ENCODE measurements around the gene IRGQ.
"Not testable (repeated sequence)": the region's sequence is repeated elsewhere in the genome, so short reads cannot be mapped to it uniquely, and the experiment has no call there.

IRGQ gene

DNA sequence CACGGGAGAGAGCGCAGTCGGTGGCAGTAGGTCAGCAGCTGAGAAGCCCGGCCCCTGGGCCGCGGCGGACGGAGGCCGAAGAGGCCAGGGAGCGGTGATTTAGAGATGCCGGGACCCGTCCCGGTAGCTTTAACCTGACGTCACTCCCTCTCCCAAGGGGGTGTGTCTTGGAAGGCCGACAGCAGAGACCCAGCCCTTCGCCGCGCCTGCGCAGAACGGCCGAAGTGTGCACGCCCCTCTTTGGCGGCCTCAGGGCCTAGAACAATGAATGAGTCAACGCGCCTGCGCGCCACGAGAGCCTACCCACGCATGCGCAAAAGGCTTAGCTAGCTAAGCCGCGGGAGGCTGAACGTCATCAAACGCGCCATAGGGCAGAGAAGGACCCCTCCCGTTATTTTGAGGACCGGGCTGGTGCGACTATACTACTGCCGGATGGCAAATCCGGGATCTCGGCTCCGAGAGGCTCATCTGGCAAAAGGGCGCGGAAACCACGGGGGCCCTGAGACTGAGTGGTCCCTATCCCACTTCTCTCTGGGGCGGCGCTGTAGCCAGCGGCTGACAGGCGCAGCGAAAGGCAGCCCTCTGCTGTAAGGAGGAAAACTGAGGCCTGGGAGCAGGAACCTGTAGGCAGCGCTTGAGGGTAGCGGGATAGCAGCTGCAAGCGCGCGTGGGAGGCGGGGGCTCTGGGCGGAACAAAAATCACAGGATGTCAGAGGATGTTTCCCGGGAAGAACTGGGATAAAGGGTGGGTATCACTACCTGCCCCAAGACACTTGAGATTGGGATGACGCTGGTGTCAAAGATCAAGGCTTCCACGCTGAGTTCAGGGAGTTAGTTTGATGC is at the start of gene IRGQ, which contains the start of gene ZNF576:
IRGQ (minus strand) TSS at position 136 of the 843 bp plus-strand sequence. CDS start 796 bp downstream, outside the sequence.
ZNF576 (plus strand) TSS at position 597 of the 843 bp plus-strand sequence. CDS start 514 bp downstream, outside the sequence.
- no peaks in the 10 kb centered on the region for H3K9me3 Mint-ChIP-seq
- no peaks in the 10 kb centered on the region for H3K27me3 Mint-ChIP-seq
- H3K4me3 Mint-ChIP-seq, result peak within 1 kb of the TSS; percentile 98
- H3K36me3 Mint-ChIP-seq (ENCODE audit: low read depth), result peaks cover 29% of the 10 kb centered on the region
- H3K27ac Mint-ChIP-seq, result peak within 1 kb of the TSS; percentile 92
- peaks cover 35% of the 10 kb centered on the region for H3K4me1 Mint-ChIP-seq (ENCODE audit: low read depth)

GRCh38 chr19:43644181-43644580 is 48.2 kb upstream of the IRGQ start:
- Mint-ChIP-seq H3K27ac (no peak overlapping the region), H3K9me3 (no peaks in the 10 kb centered on the region), H3K36me3 (ENCODE audit: low read depth) (no peaks in the 10 kb centered on the region), H3K4me3 (no peak overlapping the region), H3K27me3 (peaks cover 14% of the 10 kb centered on the region), H3K4me1 (ENCODE audit: low read depth) (peaks cover 8% of the 10 kb centered on the region)

- H3K4me3 Mint-ChIP-seq, result no peak overlapping the region
- no peak overlapping the region for H3K27ac Mint-ChIP-seq
- no peaks in the 10 kb centered on the region for H3K36me3 Mint-ChIP-seq (ENCODE audit: low read depth)
- H3K27me3 Mint-ChIP-seq, result peaks cover 22% of the 10 kb centered on the region
- H3K4me1 Mint-ChIP-seq (ENCODE audit: low read depth), result peaks cover 14% of the 10 kb centered on the region
- no peaks in the 10 kb centered on the region for H3K9me3 Mint-ChIP-seq
Observed at GRCh38 chr19:43643326-43643725, 47.4 kb upstream of the IRGQ start.

- Mint-ChIP-seq H3K9me3 (no peaks in the 10 kb centered on the region), H3K27ac (no peak overlapping the region), H3K27me3 (peaks cover 30% of the 10 kb centered on the region), H3K4me1 (ENCODE audit: low read depth) (peaks cover 14% of the 10 kb centered on the region), H3K4me3 (no peak overlapping the region), H3K36me3 (ENCODE audit: low read depth) (no peaks in the 10 kb centered on the region)
Observed at GRCh38 chr19:43642531-43642930, 46.6 kb upstream of the IRGQ start.

- Mint-ChIP-seq H3K4me3 (peak overlapping the region; percentile 35), H3K27me3 (peaks cover 36% of the 10 kb centered on the region), H3K36me3 (ENCODE audit: low read depth) (no peaks in the 10 kb centered on the region), H3K9me3 (no peaks in the 10 kb centered on the region), H3K27ac (no peak overlapping the region), H3K4me1 (ENCODE audit: low read depth) (peaks cover 14% of the 10 kb centered on the region)
Observed at GRCh38 chr19:43641333-43641732, 45.4 kb upstream of the IRGQ start.

DNA sequence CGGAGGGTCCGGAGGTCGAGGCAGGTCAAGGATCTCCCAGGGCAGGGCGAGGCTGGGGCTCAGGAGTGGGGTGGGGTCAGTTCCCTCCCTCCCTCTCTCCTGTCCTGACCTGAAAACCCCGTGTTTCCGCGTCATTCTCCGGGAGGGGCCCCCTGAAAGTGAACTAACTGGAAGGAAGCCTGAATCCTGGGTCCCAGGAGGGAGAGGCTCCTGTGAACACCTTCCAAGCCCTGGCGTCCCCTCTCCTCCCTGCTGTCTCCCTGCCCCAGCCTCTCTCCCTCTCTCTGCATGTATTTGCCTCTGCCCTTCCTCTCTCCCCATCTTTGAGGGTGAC is 44.5 kb upstream of the IRGQ start:
- Mint-ChIP-seq H3K36me3 (ENCODE audit: low read depth) (no peaks in the 10 kb centered on the region), H3K4me1 (ENCODE audit: low read depth) (peaks cover 14% of the 10 kb centered on the region), H3K27ac (no peak overlapping the region), H3K27me3 (peaks cover 36% of the 10 kb centered on the region), H3K9me3 (no peaks in the 10 kb centered on the region), H3K4me3 (peak overlapping the region; percentile 73)

GRCh38 chr19:43639519-43640423 is 43.8 kb upstream of the IRGQ start, which contains the start of gene CADM4:
Gene CADM4 (minus strand): TSS chr19:43639850. CDS start chr19:43639790, 60 bp downstream.
- peak within 1 kb of the TSS; percentile 81 for H3K4me3 Mint-ChIP-seq
- no peaks in the 10 kb centered on the region for H3K9me3 Mint-ChIP-seq
- peaks cover 36% of the 10 kb centered on the region for H3K27me3 Mint-ChIP-seq
- no peaks in the 10 kb centered on the region for H3K36me3 Mint-ChIP-seq (ENCODE audit: low read depth)
- H3K27ac Mint-ChIP-seq, result no peak within 1 kb of the TSS
- peaks cover 14% of the 10 kb centered on the region for H3K4me1 Mint-ChIP-seq (ENCODE audit: low read depth)

GRCh38 chr19:43638995-43639518 is 43.1 kb upstream of the IRGQ start:
- peaks cover 14% of the 10 kb centered on the region for H3K4me1 Mint-ChIP-seq (ENCODE audit: low read depth)
- no peak overlapping the region for H3K27ac Mint-ChIP-seq
- H3K4me3 Mint-ChIP-seq, result peak overlapping the region; percentile 81
- H3K36me3 Mint-ChIP-seq (ENCODE audit: low read depth), result no peaks in the 10 kb centered on the region
- H3K27me3 Mint-ChIP-seq, result peaks cover 36% of the 10 kb centered on the region
- no peaks in the 10 kb centered on the region for H3K9me3 Mint-ChIP-seq

- H3K4me3 Mint-ChIP-seq, result peak overlapping the region; percentile 81
- H3K36me3 Mint-ChIP-seq (ENCODE audit: low read depth), result no peaks in the 10 kb centered on the region
- no peaks in the 10 kb centered on the region for H3K9me3 Mint-ChIP-seq
- H3K27ac Mint-ChIP-seq, result no peak overlapping the region
- peaks cover 14% of the 10 kb centered on the region for H3K4me1 Mint-ChIP-seq (ENCODE audit: low read depth)
- H3K27me3 Mint-ChIP-seq, result peaks cover 37% of the 10 kb centered on the region
Observed at GRCh38 chr19:43638214-43638994, 42.5 kb upstream of the IRGQ start.

- Mint-ChIP-seq H3K27me3 (peaks cover 34% of the 10 kb centered on the region), H3K27ac (no peak overlapping the region), H3K4me1 (ENCODE audit: low read depth) (peaks cover 14% of the 10 kb centered on the region), H3K4me3 (no peak overlapping the region), H3K36me3 (ENCODE audit: low read depth) (no peaks in the 10 kb centered on the region), H3K9me3 (no peaks in the 10 kb centered on the region)
Observed at GRCh38 chr19:43636121-43636683, 40.3 kb upstream of the IRGQ start.

- H3K36me3 Mint-ChIP-seq (ENCODE audit: low read depth); H3K27ac Mint-ChIP-seq; H3K9me3 Mint-ChIP-seq; H3K4me3 Mint-ChIP-seq: not testable (repeated sequence)
- peaks cover 13% of the 10 kb centered on the region for H3K4me1 Mint-ChIP-seq (ENCODE audit: low read depth)
- peaks cover 29% of the 10 kb centered on the region for H3K27me3 Mint-ChIP-seq
Observed at GRCh38 chr19:43635561-43635940, 39.6 kb upstream of the IRGQ start.

- no peak overlapping the region for H3K27ac Mint-ChIP-seq
- peaks cover 27% of the 10 kb centered on the region for H3K27me3 Mint-ChIP-seq
- H3K4me1 Mint-ChIP-seq (ENCODE audit: low read depth), result peaks cover 7% of the 10 kb centered on the region
- H3K9me3 Mint-ChIP-seq, result no peaks in the 10 kb centered on the region
- no peaks in the 10 kb centered on the region for H3K36me3 Mint-ChIP-seq (ENCODE audit: low read depth)
- H3K4me3 Mint-ChIP-seq, result no peak overlapping the region
Observed at GRCh38 chr19:43634872-43635560, 39.1 kb upstream of the IRGQ start.

DNA sequence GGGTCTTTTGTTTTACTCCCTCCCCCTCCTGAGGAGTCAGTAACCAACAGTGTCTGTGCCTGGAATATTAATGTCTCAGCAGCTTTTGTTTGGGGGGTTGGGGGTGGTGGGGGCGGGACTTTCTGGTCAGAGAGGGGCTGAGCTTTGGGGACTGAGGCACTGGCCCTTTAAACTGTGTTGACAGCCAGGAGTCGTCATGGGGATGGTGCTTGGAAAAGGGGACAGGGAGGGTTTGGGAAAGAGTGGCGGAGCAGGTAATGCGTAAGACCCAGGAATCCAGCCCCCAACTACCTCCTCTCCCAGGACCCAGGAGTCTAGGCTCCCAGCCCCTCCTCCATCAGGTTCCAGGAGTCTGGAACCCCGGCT is 38.6 kb upstream of the IRGQ start:
- Mint-ChIP-seq H3K4me3 (no peak overlapping the region), H3K27me3 (peaks cover 27% of the 10 kb centered on the region), H3K9me3 (no peaks in the 10 kb centered on the region), H3K36me3 (ENCODE audit: low read depth) (no peaks in the 10 kb centered on the region), H3K4me1 (ENCODE audit: low read depth) (peaks cover 7% of the 10 kb centered on the region), H3K27ac (no peak overlapping the region)

GRCh38 chr19:43634068-43634467 is 38.1 kb upstream of the IRGQ start:
- Mint-ChIP-seq H3K27ac (no peak overlapping the region), H3K36me3 (ENCODE audit: low read depth) (no peaks in the 10 kb centered on the region), H3K4me3 (no peak overlapping the region), H3K4me1 (ENCODE audit: low read depth) (peaks cover 5% of the 10 kb centered on the region), H3K27me3 (peaks cover 25% of the 10 kb centered on the region), H3K9me3 (no peaks in the 10 kb centered on the region)

All from stimulated activated naive CD8-positive, alpha-beta T cell treated with anti-CD3 and anti-CD28 coated beads, Interleukin-15, Interleukin-2, amounts not matched to agents 100 ng/mL and 50 ng/mL, for 24 hours (primary cell).